Measurements from ENCODE around the gene PKP3. TPM values are rescaled to one million over a fixed set of nuclear protein-coding genes. Genes with fewer than 3 reads are reported as not detected.

Gene PKP3
- total RNA-seq, 4 donors from 2014 or later = 0.33 to 2.8 (median 1.3) TPM

DNA sequence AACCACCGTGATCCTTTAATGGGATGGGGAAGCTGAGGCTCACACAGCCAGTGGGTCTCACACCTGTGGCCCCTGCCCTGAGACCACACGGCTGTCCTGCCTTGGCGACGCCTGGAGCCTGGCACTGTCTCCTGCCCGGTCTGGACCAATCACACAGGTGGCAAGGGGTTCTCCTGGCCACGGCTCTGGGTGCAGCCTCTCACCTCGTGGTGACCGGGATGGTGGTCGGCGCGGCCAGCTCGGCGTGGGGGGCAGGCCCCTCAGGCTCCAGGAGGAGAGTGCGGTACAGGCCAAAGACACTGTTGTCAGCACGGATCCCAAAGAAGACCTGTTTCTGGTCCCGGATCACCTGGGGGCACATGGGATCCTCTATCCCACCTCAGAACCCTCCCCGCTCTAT is 39.1 kb downstream of the PKP3 start:
- TF ChIP-seq, protein P1, sequence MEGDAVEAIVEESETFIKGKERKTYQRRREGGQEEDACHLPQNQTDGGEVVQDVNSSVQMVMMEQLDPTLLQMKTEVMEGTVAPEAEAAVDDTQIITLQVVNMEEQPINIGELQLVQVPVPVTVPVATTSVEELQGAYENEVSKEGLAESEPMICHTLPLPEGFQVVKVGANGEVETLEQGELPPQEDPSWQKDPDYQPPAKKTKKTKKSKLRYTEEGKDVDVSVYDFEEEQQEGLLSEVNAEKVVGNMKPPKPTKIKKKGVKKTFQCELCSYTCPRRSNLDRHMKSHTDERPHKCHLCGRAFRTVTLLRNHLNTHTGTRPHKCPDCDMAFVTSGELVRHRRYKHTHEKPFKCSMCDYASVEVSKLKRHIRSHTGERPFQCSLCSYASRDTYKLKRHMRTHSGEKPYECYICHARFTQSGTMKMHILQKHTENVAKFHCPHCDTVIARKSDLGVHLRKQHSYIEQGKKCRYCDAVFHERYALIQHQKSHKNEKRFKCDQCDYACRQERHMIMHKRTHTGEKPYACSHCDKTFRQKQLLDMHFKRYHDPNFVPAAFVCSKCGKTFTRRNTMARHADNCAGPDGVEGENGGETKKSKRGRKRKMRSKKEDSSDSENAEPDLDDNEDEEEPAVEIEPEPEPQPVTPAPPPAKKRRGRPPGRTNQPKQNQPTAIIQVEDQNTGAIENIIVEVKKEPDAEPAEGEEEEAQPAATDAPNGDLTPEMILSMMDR (IDR thresholded peaks at IDR 0.05; ENCODE audit: low read depth) = no peak

DNA sequence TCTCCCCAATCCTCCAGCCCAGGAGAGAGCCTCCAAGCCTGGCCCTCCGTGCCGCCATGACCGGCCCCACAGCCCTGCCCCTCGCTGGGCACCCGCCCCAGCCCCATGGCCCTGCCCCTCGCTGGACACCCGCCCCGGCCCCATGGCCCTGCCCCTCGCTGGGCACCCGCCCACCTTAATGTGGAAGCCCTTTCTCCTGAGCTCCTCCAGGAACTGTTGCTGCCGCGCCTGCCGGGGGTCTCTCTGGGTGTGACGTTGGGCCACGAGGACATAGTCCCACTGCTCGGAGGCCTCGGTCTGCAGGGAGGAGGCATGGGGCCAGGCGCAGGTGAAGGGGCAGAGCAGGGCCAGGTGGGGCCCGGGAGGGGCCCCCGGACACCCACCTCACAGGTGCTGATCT is 39.6 kb downstream of the PKP3 start:
- TF ChIP-seq, protein P1 (IDR thresholded peaks at IDR 0.05; ENCODE audit: low read depth) = no peak

DNA sequence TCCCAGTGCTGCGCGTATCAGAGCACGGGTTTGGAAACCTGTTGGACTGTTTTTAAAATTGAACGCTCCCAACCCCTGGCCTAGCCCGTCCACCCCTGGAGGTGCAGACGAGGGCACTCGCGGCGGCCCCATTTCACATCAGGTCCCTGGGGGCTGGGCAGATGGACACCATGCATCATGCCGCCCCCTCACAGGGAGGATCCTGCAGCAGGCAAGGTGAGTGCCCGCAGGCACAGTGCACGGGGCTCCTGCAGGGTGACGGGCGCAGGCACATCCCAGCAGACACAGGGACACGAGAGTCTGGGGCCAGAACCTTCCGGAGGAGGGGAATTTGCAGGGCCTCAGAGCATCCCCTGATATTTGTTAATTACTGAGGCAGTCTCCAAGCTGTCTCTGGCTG is 40.5 kb downstream of the PKP3 start:
- TF ChIP-seq, protein P1 (IDR thresholded peaks at IDR 0.05; ENCODE audit: low read depth) = no peak

DNA sequence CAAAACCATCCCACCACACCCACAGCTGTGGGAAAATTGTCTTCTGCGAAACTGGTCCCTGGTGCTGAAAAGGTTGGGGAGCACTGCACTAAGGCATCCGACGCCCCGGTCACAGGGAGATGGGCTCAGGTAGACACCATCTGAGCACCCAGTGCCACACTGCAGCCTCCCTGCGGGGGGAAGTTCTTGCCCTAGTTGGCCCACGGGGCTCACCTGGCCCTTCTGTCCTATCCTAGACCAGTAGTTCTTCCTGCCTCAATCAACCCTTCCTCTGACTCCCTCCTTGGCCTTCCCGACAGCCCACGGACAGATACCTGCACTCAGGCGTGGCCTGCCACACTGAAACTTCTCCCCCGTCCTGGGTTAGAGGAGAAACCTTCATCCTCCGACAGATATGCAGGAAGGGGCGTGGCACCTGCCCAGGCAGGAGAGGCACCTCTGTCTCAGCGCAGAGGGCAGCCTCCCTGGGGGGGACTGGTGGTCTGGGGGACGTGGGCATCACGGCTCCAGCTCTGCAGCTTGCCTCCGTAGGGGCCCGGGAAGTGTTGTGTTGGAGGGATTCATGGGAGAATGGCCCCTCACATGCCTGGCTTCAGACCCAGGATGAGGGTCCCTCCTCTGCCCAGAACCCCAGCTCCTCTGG is 43.3 kb downstream of the PKP3 start:
- TF ChIP-seq, protein P1 (IDR thresholded peaks at IDR 0.05; ENCODE audit: low read depth) = no peak

DNA sequence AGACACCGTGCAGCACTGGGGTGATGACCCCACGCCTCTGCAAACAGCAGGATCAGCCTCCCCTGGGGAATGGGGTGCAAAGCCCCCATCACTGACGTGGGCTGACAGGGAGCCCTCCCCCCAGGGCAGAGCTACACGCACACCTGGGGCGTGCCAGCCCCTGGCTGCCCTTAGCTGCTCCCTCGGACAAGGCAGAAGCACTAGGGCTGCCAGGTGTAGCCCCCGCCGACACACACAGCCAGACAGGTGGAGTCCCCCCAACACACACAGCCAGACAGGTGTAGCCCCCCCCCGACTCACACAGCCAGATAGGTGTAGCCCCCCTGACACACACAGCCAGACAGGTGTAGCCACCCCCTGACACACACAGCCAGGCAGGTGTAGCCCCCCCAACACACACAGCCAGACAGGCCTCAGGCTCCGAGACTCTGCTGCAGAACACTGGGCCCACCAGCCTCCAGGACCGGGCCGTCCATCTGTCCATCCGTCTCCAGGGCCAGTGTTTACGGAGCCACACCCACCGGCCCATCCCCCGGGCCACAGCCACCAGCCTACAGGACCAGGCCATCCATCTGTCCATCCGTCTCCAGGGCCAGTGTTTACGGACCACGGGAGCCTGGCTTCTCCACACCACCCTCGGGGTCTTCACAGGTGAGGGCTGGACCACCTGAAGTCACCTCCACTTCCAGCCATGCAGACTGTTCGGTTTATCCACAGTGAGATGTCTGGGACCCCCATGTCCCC is 44.3 kb downstream of the PKP3 start:
- TF ChIP-seq, protein P1 (IDR thresholded peaks at IDR 0.05; ENCODE audit: low read depth) = no peak

DNA sequence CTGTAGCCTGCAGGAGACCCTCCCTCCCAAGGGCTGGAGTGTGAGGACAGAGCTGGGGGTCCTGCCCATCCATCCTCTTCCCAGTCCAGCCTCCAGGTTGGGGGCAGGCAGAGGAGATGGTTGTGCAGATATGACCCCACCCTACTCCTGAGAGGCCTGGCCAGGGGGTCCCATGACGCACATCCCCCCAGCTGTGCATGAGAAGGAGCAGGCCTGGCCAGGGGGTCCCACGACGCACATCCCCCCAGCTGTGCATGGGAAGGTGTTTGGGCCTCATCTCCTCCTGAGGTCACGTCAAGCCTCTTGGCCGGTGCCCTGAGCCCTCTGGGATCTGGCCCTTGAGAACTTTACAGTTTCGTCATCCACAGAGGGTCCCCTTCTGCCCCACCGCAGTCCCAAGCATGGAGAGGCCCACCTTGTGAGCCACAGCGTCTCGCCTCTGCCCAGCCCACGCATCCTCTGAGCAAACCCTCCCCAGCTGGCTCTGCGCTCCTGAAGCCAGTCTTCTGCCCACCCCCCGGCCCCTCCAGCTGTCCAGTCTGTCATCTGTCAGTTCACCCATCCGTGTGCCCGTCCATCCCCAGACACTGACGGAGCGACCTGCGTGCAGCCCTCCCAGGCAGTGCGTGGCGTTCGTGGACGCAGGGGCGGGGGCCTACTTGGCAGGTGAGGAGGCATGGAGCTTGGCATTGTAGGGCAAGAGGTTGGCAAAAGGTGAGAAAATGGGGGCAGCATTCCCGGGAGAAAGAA is 45.5 kb downstream of the PKP3 start:
- TF ChIP-seq, protein P1 (IDR thresholded peaks at IDR 0.05; ENCODE audit: low read depth) = no peak
